GM15510 (cell line): ENCODE results near the gene EDNRA.

ENCODE experiments used
- POLR2A ChIP-seq: IDR thresholded peaks from 3 replicates; pipeline ENCODE4 v1.6.1; 2011; ENCODE audit warnings: borderline replicate concordance; ENCODE audit not compliant: insufficient read length; ENCODE audit errors: extremely low read depth

EDNRA gene

DNA sequence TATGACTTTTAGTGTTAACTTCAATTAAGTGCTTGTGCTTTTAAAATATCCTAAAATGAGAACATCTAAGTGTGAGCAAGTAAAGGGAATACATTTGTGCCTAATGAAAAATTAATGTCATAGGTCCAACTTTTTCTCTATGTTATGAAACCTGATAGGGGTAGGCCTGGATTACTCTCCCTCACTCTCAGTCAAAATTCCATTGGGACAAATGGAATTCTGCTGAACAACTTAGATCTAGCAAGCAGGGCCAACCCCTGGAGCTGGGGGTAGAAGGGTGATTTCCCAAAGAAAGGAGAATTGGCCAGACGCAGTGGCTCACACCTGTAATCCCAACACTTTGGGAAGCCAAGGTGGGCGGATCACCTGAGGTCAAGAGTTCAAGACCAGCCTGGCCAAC, 67.4 kb downstream of the EDNRA start:
- no peak for TF ChIP-seq POLR2A

- TF ChIP-seq POLR2A = no peak
Observed at GRCh38 chr4:147550626-147551246, 69.8 kb downstream of the EDNRA start.

DNA sequence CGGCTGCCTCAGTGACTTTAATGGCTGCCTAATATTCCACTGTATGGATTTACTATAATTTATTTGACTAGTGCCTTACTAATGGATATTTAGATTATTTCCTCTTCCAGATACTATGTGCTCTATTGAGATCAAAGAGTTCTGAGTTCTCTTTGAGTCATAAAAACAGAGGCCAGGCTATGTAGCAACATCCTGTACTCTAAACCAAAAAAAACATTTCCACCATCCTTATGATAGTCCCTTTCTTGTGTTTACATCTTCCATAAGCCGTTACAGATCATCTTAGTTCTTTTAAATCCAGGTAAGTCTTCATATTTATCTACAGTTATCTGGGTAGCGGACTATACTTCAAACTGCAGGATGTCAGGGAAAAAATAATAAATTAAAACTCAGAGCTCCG, 79.7 kb downstream of the EDNRA start:
- TF ChIP-seq POLR2A = no peak

DNA sequence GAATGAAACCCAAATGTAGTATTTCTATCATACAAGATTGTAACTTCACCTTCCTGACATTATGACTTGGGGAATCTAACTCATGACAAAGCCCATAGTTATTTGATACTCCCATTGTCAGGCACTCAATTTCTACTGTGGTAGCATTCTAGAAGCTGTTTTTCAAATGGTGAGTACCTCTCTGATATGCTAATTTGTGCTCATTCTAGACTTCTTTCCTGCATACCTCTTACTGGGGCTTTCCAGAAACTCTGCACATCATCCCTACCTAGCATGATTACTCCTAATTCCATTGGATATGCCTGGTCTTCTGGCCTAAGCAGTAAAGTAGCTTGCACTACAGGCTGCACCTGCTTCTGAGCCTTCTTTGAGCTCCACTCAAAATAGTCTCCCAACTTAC, 85.9 kb downstream of the EDNRA start:
- no peak for TF ChIP-seq POLR2A

- TF ChIP-seq POLR2A = no peak
Observed at GRCh38 chr4:147567276-147567675, 86.4 kb downstream of the EDNRA start.

DNA sequence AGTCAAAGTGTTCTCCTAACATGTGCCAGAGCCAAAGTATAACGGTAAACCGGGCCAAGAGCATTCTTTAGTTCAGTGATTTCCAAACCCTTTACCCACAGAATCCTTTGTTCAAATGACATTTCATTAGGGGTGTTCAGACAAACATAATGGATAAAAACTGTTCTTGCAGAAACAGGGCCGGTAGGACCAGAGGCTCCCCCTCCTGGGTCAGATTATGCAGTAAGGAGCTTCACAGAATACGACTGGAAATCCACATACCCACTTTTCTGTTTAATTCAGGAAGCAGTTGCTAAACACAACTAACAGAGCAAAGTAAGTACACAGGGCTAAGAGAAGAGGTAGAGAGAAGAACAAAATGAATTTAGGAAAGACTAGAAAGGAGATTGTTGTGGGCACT, 89.7 kb downstream of the EDNRA start:
- TF ChIP-seq POLR2A = no peak

DNA sequence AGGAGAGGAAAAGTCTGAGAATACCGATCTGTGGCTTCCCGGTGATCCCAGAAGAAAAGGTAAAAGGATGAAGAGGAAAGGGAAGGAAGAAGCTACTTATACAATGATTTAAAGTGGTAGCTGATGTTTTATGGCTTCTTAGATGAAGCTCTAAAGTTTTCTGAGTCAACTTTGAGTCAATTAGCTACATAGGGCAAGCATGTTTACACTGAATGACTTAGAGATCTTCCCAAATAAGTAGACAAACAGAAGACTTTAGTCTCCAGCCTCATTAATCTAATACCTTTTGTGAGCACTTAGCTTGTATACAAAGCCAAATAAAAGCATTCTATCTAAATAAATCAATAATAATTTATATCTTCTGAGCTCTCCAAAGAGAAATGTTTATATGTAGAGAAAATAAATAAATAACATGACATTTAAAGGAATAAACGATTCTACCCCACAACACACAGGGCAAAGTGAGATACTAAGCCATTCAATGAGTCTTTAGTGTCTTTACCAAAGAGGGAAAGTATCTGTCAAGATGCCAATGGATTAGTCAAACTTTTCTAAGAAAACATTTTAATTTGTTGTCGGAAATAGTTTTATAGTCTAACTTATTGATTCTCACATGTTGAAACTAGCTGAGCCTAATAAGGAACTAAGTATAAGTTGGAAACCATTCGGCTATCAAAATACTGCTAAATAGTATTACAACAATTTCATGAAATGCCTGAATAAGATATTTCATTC, 90.3 kb downstream of the EDNRA start:
- TF ChIP-seq POLR2A = no peak

DNA sequence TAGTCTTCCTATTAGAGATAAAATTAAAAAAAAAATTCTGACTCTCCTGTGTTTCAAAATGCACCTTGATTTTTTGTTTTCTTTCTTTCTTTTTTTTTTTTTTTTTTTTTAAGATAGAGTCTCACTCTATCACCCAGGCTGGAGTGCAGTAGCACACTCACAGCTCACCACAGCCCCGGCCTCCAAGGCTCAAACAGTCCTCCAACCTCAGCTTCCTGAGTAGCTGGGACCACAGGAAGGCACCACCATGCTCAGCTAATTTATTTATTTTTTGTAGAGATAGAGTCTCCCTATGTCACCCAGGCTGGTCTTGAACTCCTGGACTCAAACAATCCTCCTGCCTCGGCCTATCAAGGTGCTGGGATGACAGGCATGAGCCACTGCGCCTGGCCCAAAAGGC, 95.2 kb downstream of the EDNRA start:
- TF ChIP-seq POLR2A = no peak

DNA sequence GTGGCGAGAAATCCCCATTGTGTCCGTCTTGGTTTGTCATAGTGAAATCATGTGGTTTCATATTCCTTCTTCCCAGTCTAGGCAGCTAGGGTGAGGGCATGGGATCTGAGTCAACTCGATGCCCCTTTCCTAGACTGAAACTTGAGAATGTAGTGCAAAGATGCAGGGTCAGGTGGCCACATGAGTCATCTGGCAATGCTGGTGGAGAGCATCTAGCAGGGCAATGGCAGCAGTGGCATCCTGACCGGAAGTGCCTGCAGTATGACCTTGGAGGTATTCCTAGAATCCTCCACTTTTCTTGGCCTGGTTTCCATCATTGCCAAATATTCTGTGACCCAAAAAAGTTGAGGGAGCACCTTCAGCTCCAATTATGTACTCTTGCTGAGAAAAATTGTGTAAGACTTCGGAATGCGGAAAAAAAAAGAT, 97.2 kb downstream of the EDNRA start:
- TF ChIP-seq POLR2A = no peak

DNA sequence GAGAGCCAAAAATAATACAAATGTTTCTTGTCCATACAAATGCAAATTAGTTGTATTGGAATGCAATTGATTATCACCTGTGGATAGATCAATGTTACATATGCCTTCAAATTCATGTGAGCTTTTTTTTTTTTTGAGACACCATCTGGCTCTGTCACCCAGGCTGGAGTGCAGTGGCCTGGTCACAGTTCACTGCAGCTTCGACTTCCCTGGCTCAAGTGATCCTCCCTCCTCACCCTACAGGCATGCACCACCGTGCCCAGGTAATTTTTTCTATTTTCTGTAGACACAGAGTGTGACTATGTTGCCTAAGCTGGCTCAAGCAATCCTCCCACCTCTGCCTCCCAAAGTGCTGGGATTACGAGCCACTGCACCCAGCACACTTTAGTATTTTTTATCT, 97.7 kb downstream of the EDNRA start:
- TF ChIP-seq POLR2A = no peak

DNA sequence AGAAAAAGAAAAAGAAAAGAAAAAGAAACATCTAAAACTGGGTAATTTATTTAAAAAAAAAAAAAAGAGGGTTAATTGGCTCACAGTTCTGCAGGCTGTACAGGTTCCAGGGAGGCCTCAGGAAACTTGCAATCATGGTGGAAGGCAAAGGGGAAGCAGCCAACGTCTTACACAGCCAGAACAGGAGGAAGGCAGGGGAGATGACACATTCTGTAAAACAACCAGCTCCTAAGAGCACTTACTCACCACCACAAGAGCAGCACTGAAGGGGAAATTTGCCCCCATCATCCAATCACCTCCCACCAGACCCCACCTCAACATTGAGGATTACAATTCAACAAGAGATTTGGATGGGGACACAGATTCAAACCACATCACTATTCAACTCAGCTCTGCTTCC, 99.5 kb downstream of the EDNRA start:
- no peak for TF ChIP-seq POLR2A

DNA sequence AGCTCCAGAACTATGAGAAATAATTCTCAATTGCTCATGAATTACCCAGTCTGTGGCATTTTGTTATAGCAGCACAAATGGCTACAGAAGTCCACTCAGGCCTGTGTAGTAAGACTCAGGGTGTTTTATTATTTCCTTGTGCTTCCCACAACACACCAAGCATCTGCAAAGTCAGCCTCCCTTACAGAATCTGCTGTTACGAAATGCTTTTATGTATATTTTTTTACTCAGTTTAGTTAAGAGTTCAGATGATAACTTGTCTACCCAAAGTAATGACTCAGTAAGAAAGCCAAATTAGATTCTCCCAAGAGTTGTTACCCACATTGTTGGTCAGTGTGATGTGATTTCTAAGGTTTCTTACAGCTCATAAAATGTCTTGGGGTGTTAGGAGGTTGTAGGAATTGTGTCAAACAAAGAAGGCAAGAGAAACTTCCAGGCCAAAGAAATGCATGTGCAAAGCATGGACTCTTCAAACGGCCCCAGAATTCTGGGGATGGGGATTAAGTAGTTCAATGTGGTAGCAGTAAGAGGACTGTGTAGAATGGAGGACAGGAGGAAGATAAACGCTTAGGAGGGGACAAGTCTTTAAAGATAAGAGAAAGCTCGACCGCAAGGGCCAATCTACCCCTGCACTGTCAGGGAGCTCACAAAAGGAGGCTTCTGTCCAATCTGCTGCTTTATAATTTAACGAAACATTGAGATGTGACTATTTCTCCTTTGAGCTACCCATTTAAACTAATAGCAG, 100.9 kb downstream of the EDNRA start:
- TF ChIP-seq POLR2A = no peak

DNA sequence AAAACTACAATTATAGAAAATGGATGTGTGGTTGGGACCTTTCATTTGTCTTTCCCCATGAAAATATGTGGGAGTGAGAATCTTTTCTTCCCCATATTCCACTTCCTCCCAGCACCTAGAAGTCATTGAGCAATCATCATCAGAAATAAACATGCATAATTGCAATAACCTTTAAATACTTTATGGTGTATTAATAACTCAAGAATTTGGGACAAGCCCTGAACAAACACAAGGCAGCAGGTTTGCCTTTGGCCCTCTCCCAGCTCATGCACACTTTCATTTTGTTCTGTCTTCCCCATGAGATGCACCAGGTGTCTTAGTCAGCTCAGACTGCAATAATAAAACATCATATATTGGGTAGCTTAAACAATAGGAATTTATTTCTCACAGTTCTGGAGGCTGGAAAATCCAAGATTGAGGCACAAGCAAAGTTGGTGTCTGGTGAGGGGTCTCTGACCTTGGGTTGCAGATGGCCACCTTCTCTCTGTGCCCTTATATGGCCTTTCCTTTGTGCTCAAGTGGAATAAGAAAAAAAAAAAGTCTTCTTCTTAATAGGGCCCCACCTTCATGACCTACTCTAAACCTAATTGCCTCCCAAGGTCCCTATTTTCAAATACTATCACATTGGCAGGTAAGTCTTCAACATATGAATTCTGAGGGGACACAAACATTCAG, 101.6 kb downstream of the EDNRA start:
- TF ChIP-seq POLR2A = no peak

- no peak for TF ChIP-seq POLR2A
Observed at GRCh38 chr4:147583876-147584275, 103.0 kb downstream of the EDNRA start.

DNA sequence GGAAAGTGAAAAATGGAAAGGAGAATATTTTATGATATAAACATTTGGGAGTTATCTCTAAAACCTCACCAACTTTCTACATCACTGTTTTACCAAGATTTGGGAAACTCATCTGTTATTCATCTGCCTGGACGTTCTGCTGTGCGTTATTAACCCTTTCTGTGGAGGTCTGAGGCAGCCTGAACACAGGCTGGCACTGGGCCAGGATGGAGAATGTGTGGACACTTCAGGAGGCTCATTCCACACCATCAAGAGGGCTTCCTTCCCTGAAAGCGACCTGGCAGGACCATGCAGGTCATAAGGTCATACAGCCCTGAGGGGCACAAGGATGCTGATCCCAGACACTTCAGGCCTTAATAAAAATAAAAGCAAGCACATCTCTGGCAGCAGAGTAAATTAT, 105.1 kb downstream of the EDNRA start:
- no peak for TF ChIP-seq POLR2A
